MM.1S (cell line): ENCODE measurements around the gene TAS2R4.

ENCODE experiments used
- EZH2 ChIP-seq: fragments of 300-600 bp; sonication (generic); optimal IDR thresholded peaks from 2 replicates; pipeline ENCODE3; 2017; ENCODE audit warnings: low read depth, mild to moderate bottlenecking, antibody characterized with exemption, low read length, mixed read lengths
- EZH2phosphoT487 ChIP-seq: fragments of 300-600 bp; sonication (generic); IDR thresholded peaks from 2 replicates; pipeline ENCODE4 v1.6.1; 2018; ENCODE audit warnings: antibody characterized with exemption, low read length
- TF ChIP-seq, protein P1 (sequence below): fragments of 300-600 bp; sonication (generic); IDR thresholded peaks from 2 replicates; pipeline ENCODE4 v1.5.1; 2016; ENCODE audit warnings: antibody characterized with exemption, low read length, mixed read lengths

DNA sequence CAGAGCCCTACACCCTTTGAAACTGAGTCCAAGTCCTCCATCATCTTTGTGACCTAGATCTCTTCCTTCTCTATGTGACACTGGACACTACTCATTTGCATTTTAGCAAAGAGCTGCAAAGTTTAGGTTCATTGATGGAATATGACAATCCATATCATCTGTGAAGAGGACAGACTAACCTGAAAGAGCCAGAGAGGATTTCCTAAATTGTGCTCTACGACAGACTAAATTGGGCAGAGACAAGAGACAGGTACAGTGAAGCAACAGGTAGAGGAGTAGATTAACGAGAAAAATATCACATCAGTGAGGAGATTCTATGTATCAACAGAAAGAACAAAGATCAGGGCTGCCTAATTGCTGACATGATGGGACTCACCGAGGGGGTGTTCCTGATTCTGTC, 12.7 kb upstream of the TAS2R4 start, which contains the start of gene TAS2R3:
- TF ChIP-seq, protein P1, sequence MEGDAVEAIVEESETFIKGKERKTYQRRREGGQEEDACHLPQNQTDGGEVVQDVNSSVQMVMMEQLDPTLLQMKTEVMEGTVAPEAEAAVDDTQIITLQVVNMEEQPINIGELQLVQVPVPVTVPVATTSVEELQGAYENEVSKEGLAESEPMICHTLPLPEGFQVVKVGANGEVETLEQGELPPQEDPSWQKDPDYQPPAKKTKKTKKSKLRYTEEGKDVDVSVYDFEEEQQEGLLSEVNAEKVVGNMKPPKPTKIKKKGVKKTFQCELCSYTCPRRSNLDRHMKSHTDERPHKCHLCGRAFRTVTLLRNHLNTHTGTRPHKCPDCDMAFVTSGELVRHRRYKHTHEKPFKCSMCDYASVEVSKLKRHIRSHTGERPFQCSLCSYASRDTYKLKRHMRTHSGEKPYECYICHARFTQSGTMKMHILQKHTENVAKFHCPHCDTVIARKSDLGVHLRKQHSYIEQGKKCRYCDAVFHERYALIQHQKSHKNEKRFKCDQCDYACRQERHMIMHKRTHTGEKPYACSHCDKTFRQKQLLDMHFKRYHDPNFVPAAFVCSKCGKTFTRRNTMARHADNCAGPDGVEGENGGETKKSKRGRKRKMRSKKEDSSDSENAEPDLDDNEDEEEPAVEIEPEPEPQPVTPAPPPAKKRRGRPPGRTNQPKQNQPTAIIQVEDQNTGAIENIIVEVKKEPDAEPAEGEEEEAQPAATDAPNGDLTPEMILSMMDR, result no peak
- TF ChIP-seq EZH2phosphoT487 (no peak), EZH2 (no peak)
